Caco-2 (cell line): ENCODE measurements around the gene VPS51. TPM values are rescaled to one million over a fixed set of nuclear protein-coding genes. Genes with fewer than 3 reads are reported as not detected.

Experiments used
- BruUV-seq: library from RNA; stranded (reverse); fragments of 400-500 nt; replicated peaks from 2 replicates; lab custom pipeline; 2021; lab: Mats Ljungman, UMichigan
- CTCF ChIA-PET: fragments of 300-600 bp; sonication (Branson Sonifier 250); formaldehyde crosslinking; loops from one replicate; lab custom pipeline; 2022; ENCODE audit warnings: antibody characterized with exemption; lab: Charles Lee
- POLR2A ChIA-PET: fragments of 300-600 bp; sonication (Branson Sonifier 250); formaldehyde crosslinking; loops from one replicate; lab custom pipeline; 2022; ENCODE audit warnings: antibody characterized with exemption; lab: Charles Lee
- DNase-seq, 2 experiments: peaks; one replicate each; pipeline versions ENCODE4 v3.0.0 to v3.0.0-alpha.2; 2020 to 2022
- H3K27me3 ChIP-seq: replicated peaks from 2 replicates; pipeline ENCODE4 v1.6.0; 2011; ENCODE audit warnings: low read length; ENCODE audit not compliant: control insufficient read depth, insufficient read depth
- H3K36me3 ChIP-seq: 2 replicates; pipeline ENCODE4 v1.5.1; 2011; ENCODE audit warnings: low read length; ENCODE audit not compliant: control insufficient read depth, insufficient read depth
- H3K4me1 ChIP-seq: fragments of 250-450 bp; sonication (Bioruptor Pico); 2 replicates; pipeline ENCODE4 v1.5.1; 2020; ENCODE audit warnings: mild to moderate bottlenecking
- H3K4me3 ChIP-seq: 2 replicates; pipeline ENCODE4 v1.5.1; 2011; ENCODE audit warnings: low read depth, mild to moderate bottlenecking, control low read depth, low read length
- H3K9me3 ChIP-seq: fragments of 250-450 bp; sonication (Bioruptor Pico); 2 replicates; pipeline ENCODE4 v1.5.1; 2020; ENCODE audit warnings: mild to moderate bottlenecking, moderate library complexity
- H3K27ac Mint-ChIP-seq: one replicate; pipeline ENCODE4 v1.8.0; 2022; ENCODE audit warnings: mixed read lengths; ENCODE audit not compliant: unreplicated experiment
- H3K27me3 Mint-ChIP-seq: one replicate; pipeline ENCODE4 v1.8.0; 2022; ENCODE audit warnings: mixed read lengths; ENCODE audit not compliant: insufficient read depth, unreplicated experiment
- H3K36me3 Mint-ChIP-seq: one replicate; pipeline ENCODE4 v1.8.0; 2022; ENCODE audit warnings: mild to moderate bottlenecking, mixed read lengths; ENCODE audit not compliant: insufficient read depth, unreplicated experiment
- H3K4me1 Mint-ChIP-seq: one replicate; pipeline ENCODE4 v1.8.0; 2022; ENCODE audit warnings: low read depth, mixed read lengths; ENCODE audit not compliant: unreplicated experiment
- H3K4me3 Mint-ChIP-seq: one replicate; pipeline ENCODE4 v1.8.0; 2022; ENCODE audit warnings: mild to moderate bottlenecking, moderate library complexity, mixed read lengths; ENCODE audit not compliant: unreplicated experiment
- H3K9me3 Mint-ChIP-seq: one replicate; pipeline ENCODE4 v1.8.0; 2022; ENCODE audit warnings: mixed read lengths; ENCODE audit not compliant: unreplicated experiment
- CTCF ChIP-seq, 2 experiments: fragments of 200-600 bp in 1 of 2; IDR thresholded peaks; 1 replicate in 1 of 2; 2 replicates in 1 of 2; pipeline versions ENCODE4 v1.5.1 to v1.8.0; 2011 to 2022; ENCODE audit warnings: antibody characterized with exemption in 1 of 2, control low read depth in 1 of 2, inconsistent platforms in 1 of 2, low read depth in 1 of 2, low read length in 1 of 2, mild to moderate bottlenecking in 1 of 2, moderate library complexity in 1 of 2; ENCODE audit not compliant: insufficient read depth in 1 of 2, severe bottlenecking in 1 of 2, unreplicated experiment in 1 of 2
- intact Hi-C: fragments of 100-400 bp; cut with micrococcal nuclease; formaldehyde crosslinking; loops from one replicate; pipeline ENCODE4 v1.10.0; 2022; ENCODE audit not compliant: unreplicated experiment
- total RNA-seq: library from RNA; stranded (reverse); gene quantifications from 2 replicates; pipeline ENCODE4 v1.2.3, GENCODE V29; 2022

VPS51 gene
- total RNA-seq, 1 experiment from 2014 or later, result 158 TPM

- TF ChIP-seq CTCF (IDR thresholded peaks at IDR 0.05; ENCODE audit: insufficient read depth in 1 of 2, low read depth in 1 of 2, low read length in 1 of 2, severe bottlenecking in 1 of 2, unreplicated experiment in 1 of 2), result no peak
- Histone ChIP-seq H3K4me1 (no peaks in the 10 kb centered on the region), H3K36me3 (no peaks in the 10 kb centered on the region; the same call in 1 of the 2 replicates), H3K4me3 (no peak overlapping the region), H3K27me3 (no peaks in the 10 kb centered on the region), H3K9me3 (no peaks in the 10 kb centered on the region)
- H3K4me3 Mint-ChIP-seq, result no peak overlapping the region
- H3K4me1 Mint-ChIP-seq, result no peaks in the 10 kb centered on the region
- POLR2A ChIA-PET, result no interaction called here
- no TSS peak for BruUV-seq
- DNase-seq, result no peak
- peaks cover 31% of the 10 kb centered on the region for H3K36me3 Mint-ChIP-seq
- intact Hi-C loops, result no loop called here
- H3K27ac Mint-ChIP-seq, result no peak overlapping the region
- CTCF ChIA-PET, result no interaction called here
- no peaks in the 10 kb centered on the region for H3K9me3 Mint-ChIP-seq
- H3K27me3 Mint-ChIP-seq, result no peaks in the 10 kb centered on the region
Observed at GRCh38 chr11:65104628-65105027, 8.6 kb downstream of the VPS51 start.

- intact Hi-C loops, result no loop called here
- no peaks in the 10 kb centered on the region; the same call in 1 of the 2 replicates for H3K36me3 ChIP-seq
- H3K4me3 Mint-ChIP-seq, result no peak overlapping the region
- TF ChIP-seq CTCF (IDR thresholded peaks at IDR 0.05; ENCODE audit: insufficient read depth in 1 of 2, low read depth in 1 of 2, low read length in 1 of 2, severe bottlenecking in 1 of 2, unreplicated experiment in 1 of 2), result no peak
- H3K9me3 ChIP-seq, result no peaks in the 10 kb centered on the region
- no TSS peak for BruUV-seq
- no peaks in the 10 kb centered on the region for H3K27me3 ChIP-seq
- peaks cover 10% of the 10 kb centered on the region for H3K4me1 ChIP-seq
- ChIA-PET CTCF (interaction anchor here (0.6 kb wide), 1 partner anchor 233 kb away, joined by 3 read pairs; no protein-coding TSS in a partner anchor), POLR2A (no interaction called here)
- peaks cover 50% of the 10 kb centered on the region for H3K36me3 Mint-ChIP-seq
- no peaks in the 10 kb centered on the region for H3K27me3 Mint-ChIP-seq
- H3K4me3 ChIP-seq, result no peak overlapping the region
- H3K27ac Mint-ChIP-seq, result no peak overlapping the region
- no peaks in the 10 kb centered on the region for H3K9me3 Mint-ChIP-seq
- no peaks in the 10 kb centered on the region for H3K4me1 Mint-ChIP-seq
- DNase-seq, result no peak
Observed at GRCh38 chr11:65107078-65107477, 11.1 kb downstream of the VPS51 start.

- no peak overlapping the region for H3K4me3 Mint-ChIP-seq
- no peaks in the 10 kb centered on the region for H3K4me1 Mint-ChIP-seq
- peaks cover 11% of the 10 kb centered on the region for H3K4me1 ChIP-seq
- no peaks in the 10 kb centered on the region for H3K9me3 Mint-ChIP-seq
- no peaks in the 10 kb centered on the region for H3K27me3 ChIP-seq
- no TSS peak for BruUV-seq
- intact Hi-C loops, result no loop called here
- no peak for DNase-seq
- CTCF ChIA-PET, result interaction anchor here (0.6 kb wide), 1 partner anchor 232 kb away, joined by 3 read pairs; no protein-coding TSS in a partner anchor
- H3K27me3 Mint-ChIP-seq, result no peaks in the 10 kb centered on the region
- H3K9me3 ChIP-seq, result no peaks in the 10 kb centered on the region
- no peak for TF ChIP-seq CTCF (IDR thresholded peaks at IDR 0.05; ENCODE audit: insufficient read depth in 1 of 2, low read depth in 1 of 2, low read length in 1 of 2, severe bottlenecking in 1 of 2, unreplicated experiment in 1 of 2)
- no peak overlapping the region for H3K27ac Mint-ChIP-seq
- peaks cover 58% of the 10 kb centered on the region for H3K36me3 Mint-ChIP-seq
- H3K36me3 ChIP-seq, result no peaks in the 10 kb centered on the region
- no peak overlapping the region for H3K4me3 ChIP-seq
- POLR2A ChIA-PET, result no interaction called here
Observed at GRCh38 chr11:65107751-65108468, 11.9 kb downstream of the VPS51 start.
